ENCODE results near the gene C6orf163. TPM values are rescaled to one million over a fixed set of nuclear protein-coding genes. Genes with fewer than 3 reads are reported as not detected.
"Not testable (repeated sequence)": the region's sequence is repeated elsewhere in the genome, so short reads cannot be mapped to it uniquely, and the experiment has no call there.

The C6orf163 gene
- total RNA-seq, 1 donor from 2014 or later, result 2.9 TPM

GRCh38 chr6:87319271-87319987 lies 25.2 kb upstream of the C6orf163 start:
- no peak overlapping the region for H3K4me3 Mint-ChIP-seq (ENCODE audit: unreplicated experiment)
- H3K79me2 ChIP-seq (ENCODE audit: insufficient read depth, low read length), result peaks cover 8% of the 10 kb centered on the region
- H3K4me1 Mint-ChIP-seq (ENCODE audit: low read depth, unreplicated experiment), result no peaks in the 10 kb centered on the region
- H3K9ac ChIP-seq (ENCODE audit: low read length), result no peak overlapping the region
- H3K27ac Mint-ChIP-seq (ENCODE audit: unreplicated experiment), result no peak overlapping the region
- no peaks in the 10 kb centered on the region for H3K4me1 ChIP-seq (ENCODE audit: insufficient read depth, low read length)
- no peak overlapping the region for H3K4me2 ChIP-seq (ENCODE audit: low read length)
- peaks cover 4% of the 10 kb centered on the region for H3K27me3 Mint-ChIP-seq (ENCODE audit: low read depth, unreplicated experiment)
- DNase-seq (ENCODE audit: low read depth) (no peak), FAIRE-seq (no peak)
- H3K36me3 Mint-ChIP-seq (ENCODE audit: low read depth, unreplicated experiment), result no peaks in the 10 kb centered on the region
- H2AFZ ChIP-seq (ENCODE audit: low read depth, low read length), result no peak overlapping the region
- H3K4me3 ChIP-seq (ENCODE audit: insufficient read depth, low read depth, low read length), result no peak overlapping the region
- H3K36me3 ChIP-seq (ENCODE audit: insufficient read depth, low read length), result no peaks in the 10 kb centered on the region
- TF ChIP-seq EZH2 (IDR thresholded peaks at IDR 0.05; ENCODE audit: insufficient read depth, low read length), result no peak
- no peak for TF ChIP-seq CTCF (IDR thresholded peaks at IDR 0.05; ENCODE audit: insufficient read depth, low read depth, low read length)
- H3K27ac ChIP-seq (ENCODE audit: low read depth, low read length), result no peak overlapping the region
- H3K27me3 ChIP-seq (ENCODE audit: insufficient read depth, low read length), result peaks cover 3% of the 10 kb centered on the region
- H3K9me3 ChIP-seq (ENCODE audit: insufficient read depth, low read depth, low read length), result no peaks in the 10 kb centered on the region
- no peaks in the 10 kb centered on the region for H4K20me1 ChIP-seq (ENCODE audit: insufficient read depth, low read length)
- H3K9me3 Mint-ChIP-seq (ENCODE audit: unreplicated experiment), result peaks cover 3% of the 10 kb centered on the region

DNA sequence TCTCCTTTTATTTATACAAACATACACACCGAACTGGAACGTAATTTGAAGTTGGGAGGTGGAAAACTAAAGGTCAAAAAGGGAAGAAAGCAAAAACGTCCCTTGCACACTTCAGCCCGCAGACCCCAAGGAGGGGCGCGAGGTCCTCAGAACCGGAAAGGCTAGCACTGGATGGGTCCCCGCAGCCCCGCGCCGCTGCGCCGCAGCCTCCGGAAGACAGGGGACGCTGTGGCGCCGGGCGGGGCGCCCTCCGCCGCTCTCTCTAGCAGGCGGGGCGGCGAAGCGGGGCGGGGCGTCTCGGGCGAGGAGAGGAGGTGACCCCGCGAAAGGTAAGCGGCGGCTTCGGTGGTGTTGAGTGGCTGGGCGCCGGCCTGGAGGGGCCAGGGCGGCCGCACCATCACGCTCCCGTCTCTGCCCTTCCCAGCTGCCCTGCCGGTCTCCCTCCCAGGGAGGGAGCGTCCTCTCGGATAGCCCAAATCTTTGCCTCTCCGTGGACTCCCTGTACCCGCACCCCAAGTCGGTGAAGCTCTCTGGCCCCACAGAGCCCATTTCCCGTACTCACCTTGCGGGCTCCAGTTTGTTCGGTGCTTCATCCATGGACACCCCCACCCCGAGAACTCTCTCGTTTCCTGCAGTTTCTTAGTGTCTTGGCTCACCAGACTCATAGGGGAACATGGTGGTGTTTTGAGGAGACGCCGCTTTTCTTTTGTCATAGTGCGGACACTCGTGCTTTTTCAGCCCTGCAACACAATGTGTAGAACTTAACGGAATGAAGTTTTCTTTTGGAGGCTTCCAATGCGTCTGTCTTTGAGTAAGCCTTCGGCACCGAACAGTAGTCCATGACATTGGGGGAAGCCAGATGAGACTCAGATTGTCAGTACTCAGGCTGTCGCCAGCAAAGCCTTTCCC lies 22.1 kb upstream of the C6orf163 start, which contains the start of gene SMIM8:
TSS of gene SMIM8 (plus strand) at position 285 of the 909 bp plus-strand sequence. CDS start 14,444 bp downstream, outside the sequence.
- Mint-ChIP-seq H3K4me1 (ENCODE audit: low read depth, unreplicated experiment) (no peaks in the 10 kb centered on the region), H3K27me3 (ENCODE audit: low read depth, unreplicated experiment) (no peaks in the 10 kb centered on the region), H3K4me3 (ENCODE audit: unreplicated experiment) (peak within 1 kb of the TSS; percentile 98), H3K36me3 (ENCODE audit: low read depth, unreplicated experiment) (no peaks in the 10 kb centered on the region), H3K9me3 (ENCODE audit: unreplicated experiment) (no peaks in the 10 kb centered on the region), H3K27ac (ENCODE audit: unreplicated experiment) (peak within 1 kb of the TSS; percentile 92)
- Histone ChIP-seq H3K79me2 (ENCODE audit: insufficient read depth, low read length) (peaks cover 8% of the 10 kb centered on the region), H3K27me3 (ENCODE audit: insufficient read depth, low read length) (no peaks in the 10 kb centered on the region), H3K9me3 (ENCODE audit: insufficient read depth, low read depth, low read length) (no peaks in the 10 kb centered on the region), H3K4me3 (ENCODE audit: insufficient read depth, low read depth, low read length) (peak within 1 kb of the TSS; percentile 100), H3K4me2 (ENCODE audit: low read length) (peak within 1 kb of the TSS; percentile 96), H3K4me1 (ENCODE audit: insufficient read depth, low read length) (no peaks in the 10 kb centered on the region), H3K27ac (ENCODE audit: low read depth, low read length) (peak within 1 kb of the TSS; percentile 43), H4K20me1 (ENCODE audit: insufficient read depth, low read length) (no peaks in the 10 kb centered on the region), H3K9ac (ENCODE audit: low read length) (peak within 1 kb of the TSS; percentile 93), H2AFZ (ENCODE audit: low read depth, low read length) (peak within 1 kb of the TSS; percentile 98), H3K36me3 (ENCODE audit: insufficient read depth, low read length) (no peaks in the 10 kb centered on the region)
- DNase-seq (ENCODE audit: low read depth) (peak; percentile 44), FAIRE-seq (no peak)
- no peak for TF ChIP-seq EZH2 (IDR thresholded peaks at IDR 0.05; ENCODE audit: insufficient read depth, low read length)
- peak; percentile 71 for TF ChIP-seq CTCF (IDR thresholded peaks at IDR 0.05; ENCODE audit: insufficient read depth, low read depth, low read length)

DNA sequence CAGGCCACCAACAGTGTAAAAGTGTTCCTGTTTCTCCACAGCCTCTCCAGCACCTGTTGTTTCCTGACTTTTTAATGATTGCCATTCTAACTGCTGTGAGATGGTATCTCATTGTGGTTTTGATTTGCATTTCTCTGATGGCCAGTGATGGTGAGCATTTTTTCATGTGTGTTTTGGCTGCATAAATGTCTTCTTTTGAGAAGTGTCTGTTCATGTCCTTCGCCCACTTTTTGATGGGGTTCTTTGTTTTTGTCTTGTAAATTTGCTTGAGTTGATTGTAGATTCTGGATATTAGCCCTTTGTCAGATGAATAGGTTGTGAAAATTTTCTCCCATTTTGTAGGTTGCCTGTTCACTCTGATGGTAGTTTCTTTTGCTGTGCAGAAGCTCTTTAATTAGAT lies 20.7 kb upstream of the C6orf163 start:
- not testable (repeated sequence) for FAIRE-seq; H3K4me1 Mint-ChIP-seq (ENCODE audit: low read depth, unreplicated experiment); H3K36me3 ChIP-seq (ENCODE audit: insufficient read depth, low read length); H3K9ac ChIP-seq (ENCODE audit: low read length); H3K36me3 Mint-ChIP-seq (ENCODE audit: low read depth, unreplicated experiment); DNase-seq (ENCODE audit: low read depth); H3K4me3 ChIP-seq (ENCODE audit: insufficient read depth, low read depth, low read length); H3K27ac Mint-ChIP-seq (ENCODE audit: unreplicated experiment); H3K27me3 Mint-ChIP-seq (ENCODE audit: low read depth, unreplicated experiment); H4K20me1 ChIP-seq (ENCODE audit: insufficient read depth, low read length); H3K27me3 ChIP-seq (ENCODE audit: insufficient read depth, low read length); H3K9me3 Mint-ChIP-seq (ENCODE audit: unreplicated experiment); H2AFZ ChIP-seq (ENCODE audit: low read depth, low read length); H3K79me2 ChIP-seq (ENCODE audit: insufficient read depth, low read length); H3K27ac ChIP-seq (ENCODE audit: low read depth, low read length); H3K4me2 ChIP-seq (ENCODE audit: low read length); H3K4me1 ChIP-seq (ENCODE audit: insufficient read depth, low read length); H3K9me3 ChIP-seq (ENCODE audit: insufficient read depth, low read depth, low read length)
- peak overlapping the region; percentile 54 for H3K4me3 Mint-ChIP-seq (ENCODE audit: unreplicated experiment)

Measured in astrocyte (in vitro differentiated cells and primary cell).